Coronary artery (tissue), 2 donors: ENCODE measurements around the gene LRRC4C.

Source experiments
- DNase-seq: peaks from one replicate; pipeline ENCODE4 v3.0.0-alpha.2; 2017; ENCODE audit warnings: low spot score
- H3K27ac ChIP-seq, 2 donors: fragments of 200-600 bp; sonication (generic); one replicate each; pipeline ENCODE4 v1.5.1; 2016 to 2019
- H3K4me3 ChIP-seq: fragments of 200-600 bp; sonication (generic); 2 replicates; pipeline ENCODE4 v1.5.1; 2016; ENCODE audit warnings: mild to moderate bottlenecking, moderate library complexity
- TF ChIP-seq, protein P1 (sequence below): fragments of 200-600 bp; sonication (generic); IDR thresholded peaks from one replicate; pipeline ENCODE4 v1.5.1; 2019; ENCODE audit warnings: antibody characterized with exemption

The LRRC4C gene

GRCh38 chr11:41116970-41117369, 342.5 kb downstream of the LRRC4C start:
- Histone ChIP-seq H3K27ac (no peak overlapping the region), H3K4me3 (no peak overlapping the region)
- TF ChIP-seq, protein P1, sequence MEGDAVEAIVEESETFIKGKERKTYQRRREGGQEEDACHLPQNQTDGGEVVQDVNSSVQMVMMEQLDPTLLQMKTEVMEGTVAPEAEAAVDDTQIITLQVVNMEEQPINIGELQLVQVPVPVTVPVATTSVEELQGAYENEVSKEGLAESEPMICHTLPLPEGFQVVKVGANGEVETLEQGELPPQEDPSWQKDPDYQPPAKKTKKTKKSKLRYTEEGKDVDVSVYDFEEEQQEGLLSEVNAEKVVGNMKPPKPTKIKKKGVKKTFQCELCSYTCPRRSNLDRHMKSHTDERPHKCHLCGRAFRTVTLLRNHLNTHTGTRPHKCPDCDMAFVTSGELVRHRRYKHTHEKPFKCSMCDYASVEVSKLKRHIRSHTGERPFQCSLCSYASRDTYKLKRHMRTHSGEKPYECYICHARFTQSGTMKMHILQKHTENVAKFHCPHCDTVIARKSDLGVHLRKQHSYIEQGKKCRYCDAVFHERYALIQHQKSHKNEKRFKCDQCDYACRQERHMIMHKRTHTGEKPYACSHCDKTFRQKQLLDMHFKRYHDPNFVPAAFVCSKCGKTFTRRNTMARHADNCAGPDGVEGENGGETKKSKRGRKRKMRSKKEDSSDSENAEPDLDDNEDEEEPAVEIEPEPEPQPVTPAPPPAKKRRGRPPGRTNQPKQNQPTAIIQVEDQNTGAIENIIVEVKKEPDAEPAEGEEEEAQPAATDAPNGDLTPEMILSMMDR = no peak
- DNase-seq = no peak

DNA sequence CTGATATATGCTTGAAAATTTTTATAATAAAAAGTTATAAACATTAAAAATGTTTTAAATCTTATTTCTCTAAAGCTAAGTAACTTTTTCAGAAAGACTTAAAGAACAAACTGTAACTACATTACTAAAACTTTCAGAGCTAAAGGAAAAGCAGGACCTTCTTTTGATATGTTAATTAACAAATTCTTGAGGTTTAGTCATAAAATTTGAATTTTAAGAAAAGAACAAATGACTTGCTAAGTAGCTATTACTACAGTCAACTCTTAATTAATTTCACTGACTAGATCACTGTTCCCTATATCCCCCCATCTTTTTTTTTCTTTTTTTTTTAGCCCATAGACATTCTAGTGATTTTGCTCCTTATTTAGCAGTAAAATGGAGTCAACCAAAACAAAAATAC, 344.4 kb downstream of the LRRC4C start:
- no peak overlapping the region for H3K4me3 ChIP-seq
- H3K27ac ChIP-seq = no peak overlapping the region
- no peak for DNase-seq
- TF ChIP-seq, protein P1 = no peak

GRCh38 chr11:41113160-41113559, 346.3 kb downstream of the LRRC4C start:
- Histone ChIP-seq H3K27ac (no peak overlapping the region), H3K4me3 (no peak overlapping the region)
- TF ChIP-seq, protein P1 = no peak
- no peak for DNase-seq

DNA sequence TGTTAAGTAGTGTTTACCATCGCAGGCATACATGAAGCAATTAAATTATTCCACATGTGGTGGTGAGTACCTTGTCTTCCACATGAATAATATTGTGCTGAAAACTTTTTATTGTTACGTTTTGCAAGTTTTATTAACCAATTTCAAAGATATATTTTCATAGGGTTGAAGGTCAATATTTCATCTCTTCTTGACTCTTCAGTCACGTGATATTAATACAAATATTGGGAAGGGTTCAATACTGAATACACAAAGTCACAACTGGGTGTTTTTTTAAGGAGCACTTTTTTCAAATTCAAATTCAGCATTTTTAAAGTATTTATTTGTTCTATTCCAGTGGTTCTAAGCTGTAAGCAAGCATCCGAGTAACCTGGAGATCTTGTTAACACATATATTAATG, 348.9 kb downstream of the LRRC4C start:
- H3K27ac ChIP-seq = no peak overlapping the region
- no peak overlapping the region for H3K4me3 ChIP-seq
- TF ChIP-seq, protein P1 = no peak
- DNase-seq = no peak

DNA sequence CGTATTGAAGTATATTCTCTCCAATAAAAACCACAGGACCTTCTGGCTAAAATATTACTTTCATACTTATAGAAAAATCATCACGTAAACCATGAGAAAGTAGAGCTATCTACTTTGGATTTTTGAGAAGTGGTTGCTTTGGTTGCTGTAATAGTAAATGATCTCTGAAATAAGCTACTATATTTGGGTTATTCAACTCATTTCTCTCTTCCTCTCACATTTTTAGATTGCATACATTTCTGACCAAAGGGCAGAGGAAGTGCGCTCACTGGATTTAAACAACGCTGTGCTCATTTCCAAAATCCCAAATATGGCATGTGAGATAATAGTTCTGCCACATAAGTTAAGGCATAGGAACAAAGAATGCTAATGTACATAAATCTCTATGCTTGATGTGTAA, 357.0 kb downstream of the LRRC4C start:
- Histone ChIP-seq H3K27ac (no peak overlapping the region), H3K4me3 (no peak overlapping the region)
- DNase-seq = no peak
- TF ChIP-seq, protein P1 = no peak

GRCh38 chr11:41099654-41100053, 359.8 kb downstream of the LRRC4C start:
- H3K27ac ChIP-seq = no peak overlapping the region
- no peak overlapping the region for H3K4me3 ChIP-seq
- TF ChIP-seq, protein P1 = no peak
- no peak for DNase-seq

- TF ChIP-seq, protein P1 = no peak
- Histone ChIP-seq H3K4me3 (no peak overlapping the region), H3K27ac (no peak overlapping the region)
- DNase-seq = no peak
These were observed 374.3 kb downstream of the LRRC4C start for GRCh38 chr11:41085123-41085522.
